NCI-H146 treated with DMSO at 0.1 percent for 48 hours (cell line): ENCODE measurements around the gene ADAMTS20.

ENCODE experiments used
- DNase-seq: peaks from one replicate; lab custom pipeline; 2025; ENCODE audit not compliant: unreplicated experiment; lab: John Stamatoyannopoulos, UW

Gene ADAMTS20

GRCh38 chr12:43482311-43483085 lies 69.5 kb downstream of the ADAMTS20 start:
- no peak for DNase-seq

GRCh38 chr12:43480591-43480990 lies 71.4 kb downstream of the ADAMTS20 start:
- no peak for DNase-seq

DNA sequence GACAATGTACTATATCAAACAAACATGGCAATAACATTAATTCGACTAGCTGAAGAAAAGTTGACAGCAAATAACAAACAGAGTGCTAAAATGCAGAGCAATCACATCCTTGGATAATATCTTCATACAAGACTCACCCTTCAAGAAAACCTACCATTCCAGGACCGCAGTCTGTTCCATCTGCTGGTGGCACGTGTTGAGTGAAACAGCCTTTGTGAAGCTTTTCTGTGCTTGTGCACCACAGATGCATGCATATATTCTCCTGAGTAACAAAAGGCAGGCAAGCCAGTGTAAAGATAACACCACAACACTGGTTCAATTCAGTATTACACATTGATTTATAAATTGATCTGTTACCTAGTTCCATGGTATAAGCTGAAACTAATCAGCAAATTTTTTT lies 89.3 kb downstream of the ADAMTS20 start:
- no peak for DNase-seq

DNA sequence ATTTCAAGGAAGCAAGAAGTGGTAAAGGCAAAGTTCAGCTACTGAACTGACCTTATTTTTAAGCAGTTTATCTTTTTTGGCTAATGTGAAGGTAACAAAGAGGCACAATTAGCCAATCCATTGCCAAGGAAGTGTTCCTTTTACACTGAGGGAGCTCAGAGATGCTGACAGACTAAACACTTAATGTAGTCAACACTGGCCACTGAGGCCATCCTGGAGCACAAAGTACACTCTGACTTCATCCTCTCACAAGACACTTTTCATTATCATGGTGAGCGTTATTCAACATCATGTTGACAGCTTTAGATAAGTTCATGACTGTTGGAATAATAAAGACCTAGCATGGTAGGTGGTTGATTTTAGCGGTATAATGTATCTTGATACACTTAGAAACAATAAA lies 89.9 kb downstream of the ADAMTS20 start:
- no peak for DNase-seq

GRCh38 chr12:43459285-43459684 lies 92.7 kb downstream of the ADAMTS20 start:
- no peak for DNase-seq

DNA sequence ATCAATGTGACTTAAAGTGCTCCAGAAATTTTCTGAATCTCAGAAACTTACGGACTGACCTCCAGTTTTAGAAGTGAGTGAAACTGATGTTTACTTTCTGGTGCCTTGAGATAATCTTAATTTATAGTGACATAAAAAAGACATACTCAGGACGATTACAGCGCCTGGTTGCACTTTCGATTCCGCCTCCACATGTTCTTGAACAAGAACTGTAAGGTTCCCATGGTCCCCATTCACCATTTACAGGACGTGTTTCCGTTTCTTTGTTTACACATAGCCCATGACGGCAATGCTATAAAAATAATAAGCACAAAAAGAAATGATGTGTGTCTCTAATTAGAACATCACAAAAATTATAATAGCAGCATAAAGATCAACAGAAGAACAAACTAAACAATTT lies 98.2 kb downstream of the ADAMTS20 start:
- DNase-seq = no peak

DNA sequence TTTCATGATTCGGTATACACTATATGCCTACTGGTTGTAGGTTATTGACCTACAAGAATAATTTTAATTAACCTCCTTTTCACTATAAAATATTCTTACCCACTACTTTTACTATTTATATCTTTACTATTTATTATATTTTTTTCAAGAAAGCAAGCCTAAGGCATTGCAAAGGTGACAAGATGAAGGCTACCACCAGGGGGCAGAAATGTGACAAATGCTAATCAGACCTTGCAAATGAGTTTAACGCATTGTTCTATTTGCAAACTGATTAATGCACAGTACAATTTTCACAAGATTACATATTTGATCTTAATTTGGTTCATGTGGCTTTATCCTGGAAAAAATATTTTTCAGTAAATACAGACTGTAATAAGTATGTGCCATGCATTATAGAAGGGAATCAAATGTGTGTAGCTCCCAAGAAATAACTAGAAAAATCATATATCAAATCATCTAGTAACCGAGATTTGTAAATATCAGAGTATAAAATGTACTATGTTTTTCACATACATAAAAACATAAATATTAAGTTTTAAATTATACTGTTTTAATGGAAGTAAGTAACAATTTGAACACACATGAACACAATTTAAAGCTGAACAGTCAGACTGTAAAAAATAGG lies 107.0 kb downstream of the ADAMTS20 start:
- DNase-seq = peak; percentile 17

DNA sequence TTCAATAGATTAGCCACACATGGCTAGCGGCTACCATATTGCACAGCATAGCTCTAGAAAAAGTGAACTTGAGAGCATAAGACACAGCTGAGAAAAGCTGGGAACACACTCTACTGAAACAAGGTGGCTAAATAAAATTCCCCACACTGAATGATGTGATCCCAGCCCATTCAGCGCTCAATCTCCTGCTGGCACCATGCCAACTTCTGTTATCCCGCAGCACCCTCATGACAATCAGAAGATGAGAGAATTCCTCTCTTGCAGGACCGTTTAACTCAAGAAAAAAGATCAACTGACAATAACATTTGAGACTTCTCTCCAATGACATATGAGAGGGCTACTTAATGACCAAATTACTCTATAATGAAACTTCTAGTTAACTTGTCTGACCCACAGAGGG lies 115.4 kb downstream of the ADAMTS20 start:
- no peak for DNase-seq

- no peak for DNase-seq
Observed at GRCh38 chr12:43434614-43435013, 117.4 kb downstream of the ADAMTS20 start.

GRCh38 chr12:43428088-43428600 lies 123.9 kb downstream of the ADAMTS20 start:
- no peak for DNase-seq

DNA sequence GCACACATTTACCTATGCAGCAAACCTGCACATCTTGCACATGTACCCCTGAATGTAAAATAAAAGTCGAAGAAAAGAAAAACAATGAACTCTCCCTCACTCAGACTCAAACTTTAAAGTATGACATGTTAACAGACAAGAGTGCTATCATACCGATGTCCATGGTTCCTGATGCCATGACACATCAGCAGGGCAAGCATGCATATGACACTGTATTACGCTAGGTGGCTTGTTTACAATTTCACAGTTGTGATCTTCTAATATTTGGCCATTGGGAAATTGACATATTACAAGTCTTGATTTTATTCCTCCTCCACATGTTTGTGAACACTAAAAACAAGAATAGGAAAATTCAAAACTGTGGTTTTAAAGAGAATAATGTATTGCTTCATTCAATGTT lies 126.6 kb downstream of the ADAMTS20 start:
- no peak for DNase-seq

- no peak for DNase-seq
Observed at GRCh38 chr12:43416981-43417380, 135.0 kb downstream of the ADAMTS20 start.

- no peak for DNase-seq
Observed at GRCh38 chr12:43407816-43408645, 144.0 kb downstream of the ADAMTS20 start.

DNA sequence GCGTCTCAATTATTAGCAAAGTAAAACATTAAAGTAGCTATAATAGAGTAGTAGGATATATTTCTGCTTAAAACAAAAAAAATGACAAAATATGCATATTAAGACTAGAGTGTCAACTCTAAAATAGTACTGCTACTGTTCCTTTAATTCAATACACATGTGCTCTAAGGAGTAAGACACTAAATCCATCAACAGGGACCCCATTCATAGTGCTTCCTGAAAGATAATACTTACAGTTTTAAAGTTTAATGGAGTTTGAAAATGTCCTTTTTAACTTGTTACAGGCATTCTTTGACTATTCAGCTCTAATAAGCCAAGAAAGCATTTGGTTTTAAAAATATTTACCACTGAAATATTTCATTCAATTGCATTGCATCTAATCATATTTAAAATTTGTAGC lies 145.2 kb downstream of the ADAMTS20 start:
- no peak for DNase-seq

DNA sequence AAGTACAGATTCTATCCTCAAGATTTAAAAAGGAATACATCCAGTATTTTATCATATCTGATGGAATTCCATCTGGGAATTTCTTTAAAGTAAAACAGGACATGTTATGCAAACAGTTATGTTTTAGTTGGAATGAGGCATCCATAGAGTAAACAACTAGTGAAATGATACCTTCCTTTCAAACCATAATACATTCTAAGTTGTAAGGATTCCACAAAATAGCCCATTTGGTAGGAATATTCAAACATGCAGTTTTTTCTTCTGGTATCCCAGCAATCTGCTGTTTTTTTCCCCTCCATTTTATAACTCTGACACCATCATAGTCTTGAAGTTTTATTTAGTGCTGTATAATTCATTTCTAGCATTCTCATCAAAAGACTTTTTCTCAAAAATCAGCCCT lies 149.6 kb downstream of the ADAMTS20 start:
- no peak for DNase-seq

DNA sequence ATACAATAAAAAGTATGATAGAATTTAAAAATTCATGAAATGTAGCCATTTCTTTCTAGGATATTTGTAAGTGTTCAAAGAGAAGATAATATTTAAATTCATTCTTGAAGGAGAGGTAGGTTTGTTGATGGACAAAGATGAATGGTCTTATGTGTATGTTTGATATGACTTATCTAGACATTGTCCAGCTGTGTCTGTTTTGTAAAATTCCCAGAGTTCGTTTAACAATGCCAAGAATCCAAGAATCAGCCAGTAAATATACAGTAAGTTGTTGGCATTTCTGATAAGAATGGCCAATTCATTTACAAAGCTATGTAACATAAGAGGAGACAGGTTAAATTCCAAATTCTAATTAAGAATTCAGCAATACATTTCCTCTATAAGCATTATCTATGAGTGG lies 150.9 kb downstream of the ADAMTS20 start:
- DNase-seq = no peak

DNA sequence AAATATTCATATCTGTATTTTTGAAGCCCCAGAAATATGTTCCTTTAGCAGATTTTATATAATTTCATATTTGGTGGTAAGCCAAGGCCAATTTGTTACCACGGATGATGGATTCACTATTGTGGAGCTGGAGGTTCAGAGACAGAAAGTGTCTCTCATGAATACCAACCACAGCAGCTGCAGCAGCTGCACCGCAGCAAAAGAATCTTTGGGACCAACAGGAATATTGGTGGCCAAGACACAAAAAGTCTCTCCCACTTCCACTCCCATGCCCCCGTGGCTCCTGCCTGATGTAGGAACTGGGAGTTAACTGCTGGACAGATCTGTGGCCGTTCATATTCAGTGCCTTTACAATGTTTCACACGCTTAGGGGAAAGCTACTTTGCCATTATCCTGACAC lies 155.3 kb downstream of the ADAMTS20 start:
- DNase-seq = no peak

- DNase-seq = no peak
Observed at GRCh38 chr12:43392116-43392515, 159.9 kb downstream of the ADAMTS20 start.

- DNase-seq = no peak
Observed at GRCh38 chr12:43381879-43382278, 170.1 kb downstream of the ADAMTS20 start.

- no peak for DNase-seq
Observed at GRCh38 chr12:43378448-43378847, 173.6 kb downstream of the ADAMTS20 start.

- no peak for DNase-seq
Observed at GRCh38 chr12:43370263-43370662, 181.7 kb downstream of the ADAMTS20 start.
